ENCODE measurements around the gene OR52D1.

DNA sequence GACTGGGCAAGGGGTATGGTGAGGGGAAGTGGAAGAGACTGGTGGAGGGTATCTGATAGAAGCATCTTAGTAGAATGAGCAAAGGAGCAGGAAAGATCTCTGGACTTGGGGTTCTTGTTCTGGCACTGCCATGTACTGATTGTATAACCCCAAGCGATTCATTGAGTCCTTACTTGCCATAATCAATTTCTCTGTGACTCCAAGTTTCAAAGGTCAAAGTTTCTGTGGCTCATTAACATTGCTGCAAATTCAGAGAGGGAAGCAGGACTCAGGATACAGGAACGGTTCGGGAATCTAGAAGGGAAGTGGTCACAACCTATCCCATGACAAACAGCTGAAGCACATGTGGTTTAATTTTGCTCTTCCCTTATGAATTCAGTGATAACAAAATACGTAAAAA is 39.1 kb upstream of the OR52D1 start:
- TF ChIP-seq POLR2AphosphoS5 (IDR thresholded peaks at IDR 0.05; ENCODE audit: low read depth, low read length), result no peak
- TF ChIP-seq, protein P1, sequence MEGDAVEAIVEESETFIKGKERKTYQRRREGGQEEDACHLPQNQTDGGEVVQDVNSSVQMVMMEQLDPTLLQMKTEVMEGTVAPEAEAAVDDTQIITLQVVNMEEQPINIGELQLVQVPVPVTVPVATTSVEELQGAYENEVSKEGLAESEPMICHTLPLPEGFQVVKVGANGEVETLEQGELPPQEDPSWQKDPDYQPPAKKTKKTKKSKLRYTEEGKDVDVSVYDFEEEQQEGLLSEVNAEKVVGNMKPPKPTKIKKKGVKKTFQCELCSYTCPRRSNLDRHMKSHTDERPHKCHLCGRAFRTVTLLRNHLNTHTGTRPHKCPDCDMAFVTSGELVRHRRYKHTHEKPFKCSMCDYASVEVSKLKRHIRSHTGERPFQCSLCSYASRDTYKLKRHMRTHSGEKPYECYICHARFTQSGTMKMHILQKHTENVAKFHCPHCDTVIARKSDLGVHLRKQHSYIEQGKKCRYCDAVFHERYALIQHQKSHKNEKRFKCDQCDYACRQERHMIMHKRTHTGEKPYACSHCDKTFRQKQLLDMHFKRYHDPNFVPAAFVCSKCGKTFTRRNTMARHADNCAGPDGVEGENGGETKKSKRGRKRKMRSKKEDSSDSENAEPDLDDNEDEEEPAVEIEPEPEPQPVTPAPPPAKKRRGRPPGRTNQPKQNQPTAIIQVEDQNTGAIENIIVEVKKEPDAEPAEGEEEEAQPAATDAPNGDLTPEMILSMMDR (IDR thresholded peaks at IDR 0.05 in 2 of 3, conservative IDR thresholded peaks at IDR 0.05 in 1 of 3; ENCODE audit: borderline replicate concordance in 1 of 3, insufficient read depth in 1 of 3, low read depth in 2 of 3, low read length in 2 of 3), result no peak
- no peak for TF ChIP-seq EGR1 (IDR thresholded peaks at IDR 0.05; ENCODE audit: low read depth)
- no peak for TF ChIP-seq JUND (IDR thresholded peaks at IDR 0.05)
- TF ChIP-seq, protein P2, sequence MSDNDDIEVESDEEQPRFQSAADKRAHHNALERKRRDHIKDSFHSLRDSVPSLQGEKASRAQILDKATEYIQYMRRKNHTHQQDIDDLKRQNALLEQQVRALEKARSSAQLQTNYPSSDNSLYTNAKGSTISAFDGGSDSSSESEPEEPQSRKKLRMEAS (IDR thresholded peaks at IDR 0.05), result no peak
- no peak for TF ChIP-seq POLR2A (IDR thresholded peaks at IDR 0.05; ENCODE audit: borderline replicate concordance, extremely low read depth, insufficient read depth, insufficient read length)
- TF ChIP-seq EZH2 (IDR thresholded peaks at IDR 0.05), result no peak

All from HCT116 (cell line).